ENCODE measurements around the gene GPAT2.
"Not testable (repeated sequence)": the region's sequence is repeated elsewhere in the genome, so short reads cannot be mapped to it uniquely, and the experiment has no call there.

DNA sequence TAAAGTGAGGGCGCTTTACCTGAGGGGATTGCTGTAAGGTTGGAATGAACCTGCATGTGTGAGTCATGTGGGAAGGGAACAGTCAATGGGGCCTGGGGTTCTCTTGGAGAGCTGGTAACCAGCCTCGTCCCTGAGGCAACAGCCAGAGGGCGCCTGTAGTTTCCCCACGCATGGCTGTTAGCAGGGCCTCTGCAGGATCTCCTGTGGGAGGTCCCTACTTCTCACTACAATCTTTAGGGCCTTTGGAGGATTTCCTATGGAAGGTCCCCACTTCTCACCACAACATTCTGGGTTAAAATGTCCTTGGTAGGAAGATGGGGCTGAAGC is 23.6 kb downstream of the GPAT2 start:
- not testable (repeated sequence) for TF ChIP-seq EZH2phosphoT487 (IDR thresholded peaks at IDR 0.05; ENCODE audit: borderline replicate concordance, low read length)
- TF ChIP-seq, protein P1, sequence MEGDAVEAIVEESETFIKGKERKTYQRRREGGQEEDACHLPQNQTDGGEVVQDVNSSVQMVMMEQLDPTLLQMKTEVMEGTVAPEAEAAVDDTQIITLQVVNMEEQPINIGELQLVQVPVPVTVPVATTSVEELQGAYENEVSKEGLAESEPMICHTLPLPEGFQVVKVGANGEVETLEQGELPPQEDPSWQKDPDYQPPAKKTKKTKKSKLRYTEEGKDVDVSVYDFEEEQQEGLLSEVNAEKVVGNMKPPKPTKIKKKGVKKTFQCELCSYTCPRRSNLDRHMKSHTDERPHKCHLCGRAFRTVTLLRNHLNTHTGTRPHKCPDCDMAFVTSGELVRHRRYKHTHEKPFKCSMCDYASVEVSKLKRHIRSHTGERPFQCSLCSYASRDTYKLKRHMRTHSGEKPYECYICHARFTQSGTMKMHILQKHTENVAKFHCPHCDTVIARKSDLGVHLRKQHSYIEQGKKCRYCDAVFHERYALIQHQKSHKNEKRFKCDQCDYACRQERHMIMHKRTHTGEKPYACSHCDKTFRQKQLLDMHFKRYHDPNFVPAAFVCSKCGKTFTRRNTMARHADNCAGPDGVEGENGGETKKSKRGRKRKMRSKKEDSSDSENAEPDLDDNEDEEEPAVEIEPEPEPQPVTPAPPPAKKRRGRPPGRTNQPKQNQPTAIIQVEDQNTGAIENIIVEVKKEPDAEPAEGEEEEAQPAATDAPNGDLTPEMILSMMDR (conservative IDR thresholded peaks at IDR 0.05; ENCODE audit: low read depth, low read length), result peak; percentile 23; the same call in 1 of the 2 replicates
